Kidney epithelial cell (primary cell): ENCODE results near the gene LRRC2. TPM values are rescaled to one million over a fixed set of nuclear protein-coding genes. Genes with fewer than 3 reads are reported as not detected.
A peak's percentile ranks its signal among the peaks of the same experiment; 100 is the strongest.

Experiments used
- DNase-seq: peaks from one replicate; pipeline ENCODE4 v3.0.0-alpha.2; 2010; ENCODE audit warnings: low read depth
- H3K27me3 ChIP-seq: 2 replicates; pipeline ENCODE4 v1.6.0; 2011; ENCODE audit warnings: low read length; ENCODE audit not compliant: control insufficient read depth, insufficient read depth
- H3K36me3 ChIP-seq: 2 replicates; pipeline ENCODE4 v1.5.1; 2011; ENCODE audit warnings: low read length; ENCODE audit not compliant: control insufficient read depth, insufficient read depth
- H3K4me3 ChIP-seq: 2 replicates; pipeline ENCODE4 v1.5.1; 2011; ENCODE audit warnings: low read depth, mild to moderate bottlenecking, control low read depth, low read length
- CTCF ChIP-seq: IDR thresholded peaks from 2 replicates; pipeline ENCODE4 v1.5.1; 2011; ENCODE audit warnings: mild to moderate bottlenecking, moderate library complexity, low read length, control low read depth, inconsistent platforms; ENCODE audit not compliant: insufficient read depth, poor library complexity, severe bottlenecking
- total RNA-seq: library from RNA; depleted of rRNA; stranded (reverse); fragments of >200 nt; gene quantifications from 2 replicates; pipeline ENCODE4 v1.2.3, GENCODE V29; 2015

LRRC2 gene
- total RNA-seq, 1 donor from 2014 or later, result 0.29 TPM

GRCh38 chr3:46485779-46486175 is 80.3 kb downstream of the LRRC2 start:
- H3K36me3 ChIP-seq, result no peaks in the 10 kb centered on the region
- H3K4me3 ChIP-seq, result no peak overlapping the region
- DNase-seq, result no peak
- no peak for TF ChIP-seq CTCF
- H3K27me3 ChIP-seq, result no peaks in the 10 kb centered on the region

GRCh38 chr3:46484911-46485778 is 81.0 kb downstream of the LRRC2 start:
- H3K27me3 ChIP-seq, result no peaks in the 10 kb centered on the region
- no peaks in the 10 kb centered on the region for H3K36me3 ChIP-seq
- H3K4me3 ChIP-seq, result no peak overlapping the region
- no peak for DNase-seq
- no peak for TF ChIP-seq CTCF

- Histone ChIP-seq H3K36me3 (no peaks in the 10 kb centered on the region), H3K4me3 (no peak overlapping the region), H3K27me3 (no peaks in the 10 kb centered on the region)
- TF ChIP-seq CTCF, result no peak
- DNase-seq, result no peak
Observed at GRCh38 chr3:46484388-46484787, 81.7 kb downstream of the LRRC2 start.

GRCh38 chr3:46483825-46484224 is 82.3 kb downstream of the LRRC2 start:
- Histone ChIP-seq H3K36me3 (no peaks in the 10 kb centered on the region), H3K27me3 (no peaks in the 10 kb centered on the region), H3K4me3 (no peak overlapping the region)
- TF ChIP-seq CTCF, result no peak
- DNase-seq, result no peak

- no peak for TF ChIP-seq CTCF
- Histone ChIP-seq H3K36me3 (no peaks in the 10 kb centered on the region), H3K4me3 (no peak overlapping the region), H3K27me3 (no peaks in the 10 kb centered on the region)
- peak; percentile 48 for DNase-seq
Observed at GRCh38 chr3:46482632-46483350, 83.3 kb downstream of the LRRC2 start.
